Measurements from ENCODE around the gene AGPS.

DNA sequence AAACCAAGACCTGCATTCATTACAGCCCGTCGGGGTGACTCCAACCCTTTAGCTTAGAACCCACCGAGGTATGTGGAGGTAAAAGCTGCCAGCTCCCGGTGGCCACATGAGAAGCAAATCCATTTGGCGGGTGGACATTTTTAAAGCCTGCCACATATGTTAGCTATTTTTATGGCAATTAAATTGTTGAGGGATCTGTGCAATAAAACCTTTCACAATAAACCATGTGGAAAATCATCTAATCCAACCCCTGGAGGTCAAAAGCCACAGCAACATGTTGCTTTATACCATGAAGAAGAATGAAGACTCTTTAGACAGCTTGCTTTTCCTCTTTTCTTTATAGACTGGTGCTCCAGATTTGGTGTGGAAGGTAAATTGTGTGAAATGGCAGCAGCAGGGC, 176.3 kb downstream of the AGPS start:
- TF ChIP-seq, protein P1, sequence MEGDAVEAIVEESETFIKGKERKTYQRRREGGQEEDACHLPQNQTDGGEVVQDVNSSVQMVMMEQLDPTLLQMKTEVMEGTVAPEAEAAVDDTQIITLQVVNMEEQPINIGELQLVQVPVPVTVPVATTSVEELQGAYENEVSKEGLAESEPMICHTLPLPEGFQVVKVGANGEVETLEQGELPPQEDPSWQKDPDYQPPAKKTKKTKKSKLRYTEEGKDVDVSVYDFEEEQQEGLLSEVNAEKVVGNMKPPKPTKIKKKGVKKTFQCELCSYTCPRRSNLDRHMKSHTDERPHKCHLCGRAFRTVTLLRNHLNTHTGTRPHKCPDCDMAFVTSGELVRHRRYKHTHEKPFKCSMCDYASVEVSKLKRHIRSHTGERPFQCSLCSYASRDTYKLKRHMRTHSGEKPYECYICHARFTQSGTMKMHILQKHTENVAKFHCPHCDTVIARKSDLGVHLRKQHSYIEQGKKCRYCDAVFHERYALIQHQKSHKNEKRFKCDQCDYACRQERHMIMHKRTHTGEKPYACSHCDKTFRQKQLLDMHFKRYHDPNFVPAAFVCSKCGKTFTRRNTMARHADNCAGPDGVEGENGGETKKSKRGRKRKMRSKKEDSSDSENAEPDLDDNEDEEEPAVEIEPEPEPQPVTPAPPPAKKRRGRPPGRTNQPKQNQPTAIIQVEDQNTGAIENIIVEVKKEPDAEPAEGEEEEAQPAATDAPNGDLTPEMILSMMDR (IDR thresholded peaks at IDR 0.05) = no peak
- no peak for TF ChIP-seq POLR2A (IDR thresholded peaks at IDR 0.05)
